HuH-7 (cell line): ENCODE measurements around the gene FBXO46.

Experiments
- DNase-seq: peaks from one replicate; pipeline ENCODE4 v3.0.0; 2011; ENCODE audit warnings: low spot score

Gene FBXO46

DNA sequence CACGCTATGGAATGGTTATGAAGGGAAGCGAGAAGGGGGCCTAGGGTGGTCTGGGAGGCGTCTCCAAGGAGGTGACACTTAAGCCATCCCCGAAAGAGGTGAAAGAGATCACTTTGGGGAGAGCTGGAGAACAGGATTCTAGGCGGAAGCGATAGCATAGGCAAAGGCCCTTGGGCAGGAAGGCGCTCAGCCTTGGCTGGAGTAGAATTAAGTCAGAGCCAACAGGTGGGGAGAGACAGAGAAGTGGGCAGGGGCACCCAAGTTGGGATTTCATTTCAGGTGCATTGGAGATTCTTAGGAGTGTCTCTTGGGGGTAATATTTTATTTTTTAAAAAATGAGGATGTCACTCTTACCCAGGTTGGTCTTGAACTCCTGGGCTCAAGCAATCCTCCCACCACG, 48.6 kb downstream of the FBXO46 start:
- DNase-seq: no peak

DNA sequence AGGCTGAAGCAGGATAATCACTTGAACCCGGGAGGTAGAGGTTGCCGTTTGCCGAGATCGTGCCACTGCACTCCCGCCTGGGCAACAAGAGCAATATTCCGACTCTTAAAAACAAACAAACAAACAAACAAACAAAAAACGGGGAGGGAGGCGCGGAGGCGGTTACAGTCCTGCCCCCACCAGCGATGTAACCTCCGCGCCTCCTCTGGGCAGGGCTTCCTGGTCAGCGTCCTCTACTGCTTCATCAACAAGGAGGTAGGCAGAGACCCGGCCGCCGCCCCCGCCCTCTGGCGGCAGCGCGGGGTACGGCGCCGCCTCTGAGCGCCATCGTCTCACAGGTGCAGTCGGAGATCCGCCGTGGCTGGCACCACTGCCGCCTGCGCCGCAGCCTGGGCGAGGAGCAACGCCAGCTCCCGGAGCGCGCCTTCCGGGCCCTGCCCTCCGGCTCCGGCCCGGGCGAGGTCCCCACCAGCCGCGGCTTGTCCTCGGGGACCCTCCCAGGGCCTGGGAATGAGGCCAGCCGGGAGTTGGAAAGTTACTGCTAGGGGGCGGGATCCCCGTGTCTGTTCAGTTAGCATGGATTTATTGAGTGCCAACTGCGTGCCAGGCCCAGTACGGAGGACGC, 49.2 kb downstream of the FBXO46 start:
- peak; percentile 93 for DNase-seq

DNA sequence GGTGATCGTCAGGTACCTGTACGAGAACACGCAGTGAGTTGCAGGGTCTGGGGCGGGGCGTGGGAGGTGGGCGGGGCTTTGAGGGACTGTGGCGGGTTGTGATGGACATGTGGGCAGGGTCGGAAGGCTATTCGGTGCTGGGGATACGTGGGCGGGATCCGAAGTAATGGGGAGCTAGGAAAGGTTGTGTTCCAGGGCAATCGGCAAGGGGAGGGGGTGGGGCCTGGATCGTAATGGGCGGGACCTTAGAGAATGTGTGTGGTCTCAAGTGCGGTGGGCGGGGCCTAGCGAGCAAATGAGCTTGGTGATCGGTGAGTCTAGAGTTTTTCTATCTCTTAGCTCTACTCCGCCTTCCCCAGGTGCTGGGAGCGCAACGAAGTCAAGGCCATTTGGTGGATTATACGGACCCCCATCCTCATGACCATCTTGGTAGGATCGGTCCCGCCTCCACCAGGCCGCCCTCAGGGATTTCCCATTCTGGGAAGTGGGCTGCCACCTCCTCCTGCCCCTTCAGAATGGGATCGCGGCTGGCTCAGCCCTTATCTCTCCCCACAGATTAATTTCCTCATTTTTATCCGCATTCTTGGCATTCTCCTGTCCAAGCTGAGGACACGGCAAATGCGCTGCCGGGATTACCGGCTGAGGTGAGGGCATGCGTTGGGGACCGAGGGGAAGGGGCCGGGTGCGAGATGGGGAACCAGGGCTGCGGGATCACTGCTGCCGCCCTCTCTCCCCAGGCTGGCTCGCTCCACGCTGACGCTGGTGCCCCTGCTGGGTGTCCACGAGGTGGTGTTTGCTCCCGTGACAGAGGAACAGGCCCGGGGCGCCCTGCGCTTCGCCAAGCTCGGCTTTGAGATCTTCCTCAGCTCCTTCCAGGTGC, 53.1 kb downstream of the FBXO46 start:
- no peak for DNase-seq

DNA sequence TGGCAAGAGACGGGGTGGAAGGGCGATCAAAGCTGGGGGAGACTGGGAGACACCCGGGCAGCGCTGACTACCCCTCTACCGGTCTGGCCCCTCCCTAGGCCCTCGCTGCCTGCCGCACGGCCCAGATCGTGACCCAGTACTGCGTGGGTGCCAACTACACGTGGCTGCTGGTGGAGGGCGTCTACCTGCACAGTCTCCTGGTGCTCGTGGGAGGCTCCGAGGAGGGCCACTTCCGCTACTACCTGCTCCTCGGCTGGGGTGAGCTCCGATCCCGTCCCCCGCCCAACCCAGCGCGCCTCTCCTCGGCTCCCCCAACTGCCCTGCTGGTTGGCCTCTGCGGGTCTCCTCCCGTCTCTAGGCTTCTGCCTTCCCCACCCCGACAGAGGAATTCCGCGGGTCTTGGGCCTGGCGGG, 53.8 kb downstream of the FBXO46 start:
- DNase-seq: no peak

DNA sequence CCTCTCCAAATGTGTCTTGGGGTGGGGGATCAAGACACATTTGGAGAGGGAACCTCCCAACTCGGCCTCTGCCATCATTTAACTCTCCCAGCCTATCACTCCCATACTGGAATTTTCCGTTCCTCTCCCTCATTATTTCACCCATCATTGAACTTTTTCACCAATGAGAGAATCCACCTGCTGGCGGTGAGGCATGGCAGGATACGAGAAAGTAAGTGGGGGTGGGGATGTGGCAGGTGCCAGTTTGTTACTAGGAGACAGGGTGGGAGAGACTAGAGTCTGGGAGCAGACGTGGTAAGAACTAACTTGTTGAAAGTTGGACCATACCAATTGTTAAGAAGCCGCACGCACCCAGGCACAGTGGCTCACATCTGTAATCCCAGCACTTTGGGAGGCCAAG, 55.8 kb downstream of the FBXO46 start:
- no peak for DNase-seq

DNA sequence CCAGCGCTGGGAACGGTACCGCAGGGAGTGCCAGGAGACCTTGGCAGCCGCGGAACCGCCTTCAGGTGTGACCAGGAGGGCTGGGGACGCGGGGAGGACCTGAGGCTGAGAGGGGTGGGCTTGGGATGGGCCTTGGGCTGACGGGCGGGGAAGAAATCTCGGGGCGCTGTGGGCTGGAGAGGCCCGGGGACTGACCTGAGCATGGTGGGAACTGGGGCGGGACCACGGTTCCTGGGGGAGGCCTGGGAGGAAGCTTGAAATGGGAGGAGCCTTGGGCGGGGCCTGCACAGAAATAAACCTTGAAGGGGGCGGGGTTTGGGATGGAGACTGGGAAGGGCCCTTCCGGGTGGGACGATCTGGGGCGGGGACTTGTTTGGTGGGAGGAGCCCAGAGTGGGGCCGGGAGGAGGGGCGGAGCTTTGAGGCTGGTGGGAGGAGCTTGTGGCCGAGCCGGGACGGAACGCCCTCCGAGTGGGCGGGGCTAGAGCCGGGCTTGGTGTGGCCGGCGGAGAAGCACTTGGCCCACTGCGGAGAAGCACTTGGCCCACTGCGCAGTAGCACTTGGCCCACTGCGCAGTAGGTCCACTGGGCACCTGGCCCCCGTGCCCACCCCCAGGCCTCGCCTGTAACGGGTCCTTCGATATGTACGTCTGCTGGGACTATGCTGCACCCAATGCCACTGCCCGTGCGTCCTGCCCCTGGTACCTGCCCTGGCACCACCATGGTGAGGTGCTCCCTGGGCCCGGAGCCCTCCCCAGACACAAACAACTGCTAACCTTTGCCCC, 59.8 kb downstream of the FBXO46 start:
- peak; percentile 92 for DNase-seq

DNA sequence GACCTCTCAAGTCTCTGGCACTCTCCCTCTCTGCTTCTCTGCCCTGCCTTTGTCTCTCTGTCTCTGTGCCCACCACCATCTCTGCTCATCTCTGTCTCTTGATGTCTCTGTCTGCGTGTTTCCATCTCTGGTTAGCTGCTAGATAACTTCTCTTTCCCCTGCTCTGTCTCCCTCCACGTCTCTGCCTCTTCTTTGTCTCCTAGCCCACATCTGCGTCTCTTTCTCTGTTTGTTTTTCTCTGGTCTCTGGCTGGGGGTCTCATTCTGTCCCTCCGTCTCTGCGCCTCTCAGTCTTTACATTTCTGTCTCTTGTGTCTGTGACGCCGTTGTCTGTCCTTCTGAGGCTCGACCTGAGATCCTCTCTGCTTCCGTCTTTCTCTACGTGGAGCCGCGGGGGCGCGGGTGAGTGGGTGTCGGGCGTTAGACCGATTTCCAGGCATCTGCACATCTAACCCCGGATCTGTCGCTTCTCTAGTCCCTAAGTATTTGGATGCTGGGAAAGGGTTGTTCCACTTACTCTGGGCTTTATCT, 62.3 kb downstream of the FBXO46 start:
- DNase-seq: no peak

DNA sequence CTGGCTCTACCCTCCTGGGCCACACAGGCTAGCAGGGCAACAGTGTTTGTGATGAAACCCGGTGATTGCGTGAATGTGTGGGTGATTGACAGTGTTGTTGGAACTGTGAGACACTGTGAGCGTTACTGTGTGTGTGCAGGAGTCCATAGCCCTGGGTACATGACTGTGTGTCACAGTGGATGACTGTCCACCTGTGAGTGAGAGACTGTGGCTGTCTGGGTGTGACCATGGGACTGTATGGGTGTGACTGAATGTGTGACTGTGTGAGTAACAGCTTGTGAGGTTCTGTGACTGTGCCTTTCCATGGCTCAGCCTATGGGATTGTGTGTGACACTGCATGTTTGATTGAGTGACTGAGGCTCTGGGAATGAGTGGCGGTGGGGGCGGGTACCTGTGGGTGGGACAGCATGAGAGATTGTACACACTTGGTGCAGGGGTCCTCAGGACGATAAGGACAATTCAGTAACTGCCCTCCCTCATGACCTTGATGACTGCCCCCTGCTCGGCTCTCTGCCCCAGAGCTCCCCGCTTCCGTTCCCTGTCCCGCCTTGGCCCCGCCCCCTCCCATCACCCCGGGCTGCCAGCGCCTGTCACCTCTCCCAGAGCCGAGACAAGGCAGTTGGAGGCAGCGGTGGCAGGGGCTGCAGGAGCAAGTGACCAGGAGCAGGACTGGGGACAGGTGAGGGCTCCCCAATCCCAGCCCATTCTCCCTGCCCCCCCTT, 62.9 kb downstream of the FBXO46 start, which contains the start of gene GIPR:
Gene GIPR (plus strand): TSS at position 602 of the 722 bp plus-strand sequence. CDS start 1,300 bp downstream, outside the sequence.
- peak; percentile 82 for DNase-seq

DNA sequence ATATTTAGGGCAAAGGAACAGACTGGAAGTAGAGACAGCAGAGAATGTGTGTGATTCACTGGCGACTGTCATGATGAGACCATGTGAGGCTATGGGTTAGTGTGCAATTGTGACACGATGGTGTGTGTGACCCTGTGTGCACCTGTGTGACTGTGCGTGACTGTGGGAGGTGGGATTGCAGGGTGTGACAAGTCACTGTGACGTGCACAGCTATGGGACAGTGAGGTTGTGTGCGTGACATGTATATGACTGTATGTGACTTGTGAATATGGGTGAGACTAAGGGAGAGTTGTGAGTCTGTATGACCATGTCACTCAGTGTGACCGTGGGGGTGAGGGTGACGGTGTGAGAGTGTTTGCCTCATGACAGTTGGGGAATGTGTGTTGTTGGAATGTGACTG, 66.1 kb downstream of the FBXO46 start:
- DNase-seq: no peak

DNA sequence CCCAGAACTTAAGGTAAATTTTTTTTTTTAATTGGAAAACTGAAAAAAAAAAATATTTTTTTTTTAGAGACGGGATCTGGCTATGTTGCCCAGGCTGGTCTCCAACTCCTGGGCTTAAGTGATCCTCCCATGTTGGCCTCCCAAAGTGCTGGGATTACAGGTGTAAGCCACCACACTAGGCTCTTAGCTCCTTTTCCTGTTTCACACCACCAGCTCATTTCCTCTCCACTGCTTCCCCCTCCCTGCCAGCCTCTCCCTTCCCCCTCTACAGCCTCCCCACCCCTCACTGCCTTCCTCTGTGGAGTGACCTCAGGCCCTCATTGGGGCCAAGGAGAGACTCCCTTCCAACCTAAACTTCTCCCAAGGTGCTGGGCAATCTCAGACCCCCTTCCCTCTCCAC, 66.9 kb downstream of the FBXO46 start:
- no peak for DNase-seq

DNA sequence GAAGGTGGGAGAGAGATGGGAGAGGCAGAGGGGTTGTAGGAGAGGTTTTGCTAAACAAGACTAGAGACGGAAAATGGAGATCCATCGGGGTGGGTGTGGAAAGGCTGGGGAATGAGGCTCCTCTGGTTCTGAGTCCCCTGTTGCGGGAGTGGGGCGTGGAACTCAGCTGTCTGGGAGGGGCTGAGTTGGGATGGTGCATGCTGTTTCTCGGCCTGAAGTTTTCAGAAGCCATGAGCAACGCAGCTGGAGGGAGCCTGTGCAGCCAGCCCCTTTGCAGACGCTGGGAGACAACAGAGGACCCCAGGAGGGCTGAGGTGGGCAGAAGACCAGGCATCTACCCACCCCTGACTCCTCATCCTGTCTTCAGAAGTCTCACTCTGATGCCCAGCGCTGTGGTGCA, 70.1 kb downstream of the FBXO46 start:
- no peak for DNase-seq
